ENCODE results near the gene KRT15.

Gene KRT15

GRCh38 chr17:41476866-41477815, 41.5 kb downstream of the KRT15 start:
- DNase-seq (ENCODE audit: low read depth in 2 of 2) = no peak
- H3K4me3 ChIP-seq (replicated peaks in 1 of 2; ENCODE audit: low read depth in 2 of 2, low read length in 2 of 2) = no peak overlapping the region
- TF ChIP-seq CTCF (IDR thresholded peaks at IDR 0.05; ENCODE audit: low read depth, low read length) = no peak

GRCh38 chr17:41475421-41475820, 43.3 kb downstream of the KRT15 start:
- no peak overlapping the region for H3K4me3 ChIP-seq (replicated peaks in 1 of 2; ENCODE audit: low read depth in 2 of 2, low read length in 2 of 2)
- no peak for TF ChIP-seq CTCF (IDR thresholded peaks at IDR 0.05; ENCODE audit: low read depth, low read length)
- DNase-seq (ENCODE audit: low read depth in 2 of 2) = no peak

GRCh38 chr17:41474863-41475262, 43.8 kb downstream of the KRT15 start:
- no peak overlapping the region for H3K4me3 ChIP-seq (replicated peaks in 1 of 2; ENCODE audit: low read depth in 2 of 2, low read length in 2 of 2)
- TF ChIP-seq CTCF (IDR thresholded peaks at IDR 0.05; ENCODE audit: low read depth, low read length) = no peak
- peak in 1 of 2 donors; percentile 16 for DNase-seq (ENCODE audit: low read depth in 2 of 2)

- DNase-seq (ENCODE audit: low read depth in 2 of 2) = no peak
- H3K4me3 ChIP-seq (replicated peaks in 1 of 2; ENCODE audit: low read depth in 2 of 2, low read length in 2 of 2) = no peak overlapping the region
- TF ChIP-seq CTCF (IDR thresholded peaks at IDR 0.05; ENCODE audit: low read depth, low read length) = no peak
These were observed 50.3 kb downstream of the KRT15 start for GRCh38 chr17:41468346-41468745.

GRCh38 chr17:41467561-41467960, 51.1 kb downstream of the KRT15 start:
- TF ChIP-seq CTCF (IDR thresholded peaks at IDR 0.05; ENCODE audit: low read depth, low read length) = no peak
- DNase-seq (ENCODE audit: low read depth in 2 of 2) = peak in 1 of 2 donors; percentile 75

GRCh38 chr17:41466988-41467387, 51.7 kb downstream of the KRT15 start, which contains the start of gene KRT32:
KRT32 (minus strand) TSS chr17:41467386; CDS start chr17:41467325, 61 bp downstream.
- TF ChIP-seq CTCF (IDR thresholded peaks at IDR 0.05; ENCODE audit: low read depth, low read length) = no peak
- DNase-seq (ENCODE audit: low read depth in 2 of 2) = no peak
- no peak within 1 kb of the TSS for H3K4me3 ChIP-seq (replicated peaks in 1 of 2; ENCODE audit: low read depth in 2 of 2, low read length in 2 of 2)

More at GRCh38 chr17:41467561-41467960, 51.1 kb downstream of the KRT15 start:
- H3K4me3 ChIP-seq (replicated peaks in 1 of 2; ENCODE audit: low read depth in 2 of 2, low read length in 2 of 2) = no peak overlapping the region
